WTC11 (cell line): Measurements from ENCODE around the gene MMAB. TPM values are rescaled to one million over a fixed set of nuclear protein-coding genes. Genes with fewer than 3 reads are reported as not detected.

Experiments
- ATAC-seq: fragments of 200-7000 bp; cut with Tn5 transposase; 2 replicates; pipeline ENCODE4 v1.10.0; 2021; ENCODE audit warnings: mild to moderate bottlenecking, moderate library complexity
- CTCF ChIA-PET: fragments of 300-600 bp; sonication (Branson Sonifier 250); formaldehyde crosslinking; loops from one replicate; lab custom pipeline; 2021; ENCODE audit warnings: antibody characterized with exemption; lab: Charles Lee
- POLR2A ChIA-PET: fragments of 350-600 bp; sonication (Branson Sonifier 250); formaldehyde crosslinking; loops from one replicate; lab custom pipeline; 2021; ENCODE audit warnings: antibody characterized with exemption; lab: Charles Lee
- DNase-seq: peaks from one replicate; pipeline ENCODE4 v3.0.0; 2021; ENCODE audit warnings: low spot score
- H3K27ac Mint-ChIP-seq: 2 replicates; pipeline ENCODE4 v1.8.0; 2021; ENCODE audit warnings: mixed read lengths
- H3K27me3 Mint-ChIP-seq: 2 replicates; pipeline ENCODE4 v1.8.0; 2021; ENCODE audit warnings: low read depth, mild to moderate bottlenecking, moderate library complexity, mixed read lengths
- H3K36me3 Mint-ChIP-seq: 2 replicates; pipeline ENCODE4 v1.8.0; 2021; ENCODE audit warnings: mixed read lengths
- H3K4me1 Mint-ChIP-seq: 2 replicates; pipeline ENCODE4 v1.8.0; 2022; ENCODE audit warnings: mixed read lengths
- H3K4me3 Mint-ChIP-seq: 2 replicates; pipeline ENCODE4 v1.8.0; 2021; ENCODE audit warnings: mild to moderate bottlenecking, moderate library complexity, mixed read lengths
- H3K9me3 Mint-ChIP-seq: 2 replicates; pipeline ENCODE4 v1.8.0; 2021; ENCODE audit warnings: mixed read lengths
- CBFB ChIP-seq: sonication (generic); formaldehyde crosslinking; IDR thresholded peaks from 2 replicates; pipeline ENCODE4 v1.8.1; 2022; ENCODE audit warnings: mild to moderate bottlenecking, low read depth, missing genetic modification reagents
- EMX1 ChIP-seq: fragments of 250-450 bp; sonication (Bioruptor Pico); IDR thresholded peaks from 2 replicates; pipeline ENCODE4 v1.8.0; 2021; ENCODE audit warnings: mild to moderate bottlenecking
- GRHL2 ChIP-seq: fragments of 250-450 bp; sonication (Bioruptor Pico); IDR thresholded peaks from 2 replicates; pipeline ENCODE4 v1.8.0; 2022; ENCODE audit warnings: mild to moderate bottlenecking, moderate library complexity; ENCODE audit not compliant: insufficient replicate concordance, severe bottlenecking
- JAZF1 ChIP-seq: fragments of 250-450 bp; sonication (Bioruptor Pico); IDR thresholded peaks from 2 replicates; pipeline ENCODE4 v1.9.0; 2021; ENCODE audit warnings: moderate library complexity, mild to moderate bottlenecking, inconsistent platforms
- MXD4 ChIP-seq: fragments of 250-450 bp; sonication (Bioruptor Pico); IDR thresholded peaks from 2 replicates; pipeline ENCODE4 v1.8.0; 2021; ENCODE audit warnings: mild to moderate bottlenecking, moderate library complexity, borderline replicate concordance
- PRRX2 ChIP-seq: fragments of 250-450 bp; sonication (Bioruptor Pico); IDR thresholded peaks from 2 replicates; pipeline ENCODE4 v1.8.0; 2021; ENCODE audit warnings: mild to moderate bottlenecking
- ZNF138 ChIP-seq: sonication (generic); formaldehyde crosslinking; conservative IDR thresholded peaks from 2 replicates; pipeline ENCODE4 v1.8.1; 2022; ENCODE audit warnings: mild to moderate bottlenecking, moderate library complexity, missing genetic modification reagents
- ZNF219 ChIP-seq: sonication (generic); formaldehyde crosslinking; IDR thresholded peaks from 2 replicates; pipeline ENCODE4 v1.8.0; 2023; ENCODE audit warnings: missing genetic modification reagents, mild to moderate bottlenecking, borderline replicate concordance
- ZNF396 ChIP-seq: fragments of 250-450 bp; sonication (Bioruptor Pico); IDR thresholded peaks from 2 replicates; pipeline ENCODE4 v1.8.0; 2021; ENCODE audit warnings: mild to moderate bottlenecking, moderate library complexity, borderline replicate concordance
- total RNA-seq: library from RNA; stranded (reverse); gene quantifications from 3 replicates; pipeline ENCODE4 v1.2.3, GENCODE V29; 2021
- TF ChIP-seq, protein P1 (sequence below): sonication (generic); formaldehyde crosslinking; IDR thresholded peaks from 2 replicates; pipeline ENCODE4 v1.8.1; 2023; ENCODE audit warnings: mild to moderate bottlenecking, missing genetic modification reagents
- TF ChIP-seq, protein P2 (sequence below): sonication (generic); formaldehyde crosslinking; IDR thresholded peaks from 2 replicates; pipeline ENCODE4 v1.8.0; 2022; ENCODE audit warnings: mild to moderate bottlenecking, missing genetic modification reagents
- TF ChIP-seq, protein P3 (sequence below): sonication (generic); formaldehyde crosslinking; IDR thresholded peaks from 2 replicates; pipeline ENCODE4 v1.8.1; 2022; ENCODE audit warnings: low read depth, missing genetic modification reagents, borderline replicate concordance
- TF ChIP-seq, protein P4 (sequence below): fragments of 250-450 bp; sonication (Bioruptor Pico); IDR thresholded peaks from 2 replicates; pipeline ENCODE4 v1.9.0; 2021; ENCODE audit warnings: mild to moderate bottlenecking, borderline replicate concordance

The MMAB gene
- total RNA-seq, 1 experiment from 2014 or later = 22.0 TPM

DNA sequence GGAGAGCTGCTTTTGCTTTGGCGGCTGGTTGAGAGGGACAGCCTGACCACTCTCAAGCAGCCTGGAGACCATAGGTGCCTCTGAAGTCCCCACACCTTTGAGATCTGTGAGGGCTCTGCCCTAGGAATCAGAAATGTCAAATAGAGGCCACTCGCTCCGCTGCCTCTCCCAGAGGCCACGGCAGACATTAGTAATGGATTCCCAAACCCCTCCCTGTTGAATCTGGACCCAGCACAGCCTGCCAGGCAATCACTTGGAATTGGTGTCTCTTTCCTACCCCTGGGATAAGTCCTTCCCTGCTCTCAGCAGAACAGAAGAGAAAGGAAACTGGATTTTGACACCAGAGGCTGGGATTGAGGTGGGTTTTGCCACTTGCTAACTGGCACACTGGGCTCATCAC, 25.0 kb downstream of the MMAB start (continued):
- TF ChIP-seq, protein P1, sequence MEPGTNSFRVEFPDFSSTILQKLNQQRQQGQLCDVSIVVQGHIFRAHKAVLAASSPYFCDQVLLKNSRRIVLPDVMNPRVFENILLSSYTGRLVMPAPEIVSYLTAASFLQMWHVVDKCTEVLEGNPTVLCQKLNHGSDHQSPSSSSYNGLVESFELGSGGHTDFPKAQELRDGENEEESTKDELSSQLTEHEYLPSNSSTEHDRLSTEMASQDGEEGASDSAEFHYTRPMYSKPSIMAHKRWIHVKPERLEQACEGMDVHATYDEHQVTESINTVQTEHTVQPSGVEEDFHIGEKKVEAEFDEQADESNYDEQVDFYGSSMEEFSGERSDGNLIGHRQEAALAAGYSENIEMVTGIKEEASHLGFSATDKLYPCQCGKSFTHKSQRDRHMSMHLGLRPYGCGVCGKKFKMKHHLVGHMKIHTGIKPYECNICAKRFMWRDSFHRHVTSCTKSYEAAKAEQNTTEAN (CRISPR knock-in tag) = no peak
- TF ChIP-seq, all 79 proteins: peak for 0

DNA sequence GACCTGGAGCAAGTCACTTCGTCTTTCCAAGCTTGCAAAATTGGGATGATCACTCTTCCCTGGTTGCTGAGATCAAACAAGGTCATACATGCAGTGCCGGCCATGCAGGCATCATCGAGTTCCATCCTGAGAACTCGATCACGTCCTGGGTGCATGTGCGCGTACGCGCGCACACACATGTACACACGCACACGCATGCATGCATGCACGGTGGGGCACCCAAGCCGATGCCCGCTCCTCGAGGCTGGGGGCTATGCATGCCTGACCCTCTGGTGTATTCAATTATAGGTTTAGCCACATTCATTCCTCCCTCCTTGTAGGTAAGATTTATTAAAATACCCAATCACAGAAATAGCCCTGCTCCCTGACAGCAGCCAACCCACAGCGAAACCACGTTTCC, 26.0 kb downstream of the MMAB start:
- no peaks in the 10 kb centered on the region for H3K4me1 Mint-ChIP-seq

DNA sequence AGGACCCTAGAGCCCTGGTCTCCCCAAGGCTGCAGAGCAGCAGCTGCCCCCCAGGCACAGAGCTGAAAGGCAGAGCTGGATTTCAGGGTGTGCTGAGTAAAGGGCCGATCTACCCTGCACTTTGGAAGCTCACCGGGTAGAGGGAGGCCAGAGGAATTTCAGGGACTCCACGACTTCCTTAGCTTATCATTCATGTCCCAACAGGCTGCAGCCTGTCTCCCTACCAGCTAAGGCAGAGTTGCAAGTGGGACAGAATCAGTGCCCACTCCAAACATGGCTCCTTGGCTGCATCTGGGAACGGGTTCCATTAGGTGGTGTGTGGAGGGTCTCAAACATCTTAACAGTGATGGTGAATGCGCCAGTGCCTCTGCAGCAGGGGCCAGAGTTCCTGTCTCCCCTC, 27.5 kb downstream of the MMAB start:
- Mint-ChIP-seq H3K9me3 (no peaks in the 10 kb centered on the region), H3K27me3 (no peaks in the 10 kb centered on the region; the same call in 1 of the 2 replicates), H3K4me1 (no peaks in the 10 kb centered on the region), H3K27ac (no peak overlapping the region), H3K4me3 (no peak overlapping the region), H3K36me3 (no peaks in the 10 kb centered on the region)
- DNase-seq (no peak), ATAC-seq (no peak)
- CTCF ChIA-PET = interaction anchor here (0.7 kb wide), 2 partner anchors 27 to 118 kb away, joined by 3 to 4 read pairs; no protein-coding TSS in a partner anchor
- POLR2A ChIA-PET = no interaction called here
- TF ChIP-seq, protein P2, sequence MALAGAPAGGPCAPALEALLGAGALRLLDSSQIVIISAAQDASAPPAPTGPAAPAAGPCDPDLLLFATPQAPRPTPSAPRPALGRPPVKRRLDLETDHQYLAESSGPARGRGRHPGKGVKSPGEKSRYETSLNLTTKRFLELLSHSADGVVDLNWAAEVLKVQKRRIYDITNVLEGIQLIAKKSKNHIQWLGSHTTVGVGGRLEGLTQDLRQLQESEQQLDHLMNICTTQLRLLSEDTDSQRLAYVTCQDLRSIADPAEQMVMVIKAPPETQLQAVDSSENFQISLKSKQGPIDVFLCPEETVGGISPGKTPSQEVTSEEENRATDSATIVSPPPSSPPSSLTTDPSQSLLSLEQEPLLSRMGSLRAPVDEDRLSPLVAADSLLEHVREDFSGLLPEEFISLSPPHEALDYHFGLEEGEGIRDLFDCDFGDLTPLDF (CRISPR knock-in tag) = no peak
- no peak for TF ChIP-seq ZNF219 (CRISPR knock-in tag)
- no peak for TF ChIP-seq JAZF1 (CRISPR knock-in tag)
- TF ChIP-seq EMX1 (CRISPR knock-in tag) = no peak
- TF ChIP-seq, protein P3, sequence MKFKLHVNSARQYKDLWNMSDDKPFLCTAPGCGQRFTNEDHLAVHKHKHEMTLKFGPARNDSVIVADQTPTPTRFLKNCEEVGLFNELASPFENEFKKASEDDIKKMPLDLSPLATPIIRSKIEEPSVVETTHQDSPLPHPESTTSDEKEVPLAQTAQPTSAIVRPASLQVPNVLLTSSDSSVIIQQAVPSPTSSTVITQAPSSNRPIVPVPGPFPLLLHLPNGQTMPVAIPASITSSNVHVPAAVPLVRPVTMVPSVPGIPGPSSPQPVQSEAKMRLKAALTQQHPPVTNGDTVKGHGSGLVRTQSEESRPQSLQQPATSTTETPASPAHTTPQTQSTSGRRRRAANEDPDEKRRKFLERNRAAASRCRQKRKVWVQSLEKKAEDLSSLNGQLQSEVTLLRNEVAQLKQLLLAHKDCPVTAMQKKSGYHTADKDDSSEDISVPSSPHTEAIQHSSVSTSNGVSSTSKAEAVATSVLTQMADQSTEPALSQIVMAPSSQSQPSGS (CRISPR knock-in tag) = no peak

More for the DNA sequence above, 26.0 kb downstream of the MMAB start:
- H3K36me3 Mint-ChIP-seq = no peaks in the 10 kb centered on the region
- H3K9me3 Mint-ChIP-seq = no peaks in the 10 kb centered on the region
- no peak for ATAC-seq
- POLR2A ChIA-PET = no interaction called here
- DNase-seq = no peak
- no peak overlapping the region for H3K27ac Mint-ChIP-seq
- CTCF ChIA-PET = no interaction called here
- no peaks in the 10 kb centered on the region; the same call in 1 of the 2 replicates for H3K27me3 Mint-ChIP-seq
- TF ChIP-seq GRHL2 (CRISPR knock-in tag) = no peak
- TF ChIP-seq, all 79 proteins: peak for 0
- no peak overlapping the region for H3K4me3 Mint-ChIP-seq

DNA sequence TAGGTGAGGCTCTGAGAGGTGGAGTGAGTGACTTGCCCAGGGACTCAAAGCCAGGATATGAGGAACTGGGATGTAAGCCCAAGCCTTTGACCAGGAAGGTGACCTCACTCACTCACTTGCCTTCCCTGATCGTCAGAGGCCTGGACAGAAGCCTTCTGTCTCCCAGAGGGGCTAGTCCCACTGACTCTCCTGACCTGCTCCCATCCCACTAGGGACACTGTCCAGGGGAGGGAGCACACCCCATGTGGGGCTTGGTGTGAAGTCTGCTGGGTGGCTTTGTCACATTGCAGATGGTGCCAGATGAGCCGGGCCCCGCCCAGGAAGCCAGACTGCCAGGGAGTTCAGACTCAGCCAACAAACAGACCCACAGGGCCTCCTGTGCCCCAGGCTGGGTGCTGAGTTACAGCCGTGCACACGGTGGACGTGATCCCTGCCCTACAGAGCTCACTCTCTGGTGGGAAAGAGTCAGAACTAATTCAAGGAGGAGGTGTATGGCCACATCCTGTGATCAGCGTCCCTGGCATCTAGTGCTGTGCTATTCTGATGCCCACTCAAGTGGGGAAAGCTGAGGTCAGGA, 28.3 kb downstream of the MMAB start:
- Mint-ChIP-seq H3K4me3 (no peak overlapping the region), H3K27me3 (no peaks in the 10 kb centered on the region; the same call in 1 of the 2 replicates), H3K4me1 (no peaks in the 10 kb centered on the region), H3K27ac (0 out of 2 replicates have a peak overlapping the region, but pooled peaks have one; percentile 60), H3K36me3 (no peaks in the 10 kb centered on the region), H3K9me3 (no peaks in the 10 kb centered on the region)
- ChIA-PET CTCF (interaction anchor here (0.7 kb wide), 2 partner anchors 26 to 117 kb away, joined by 3 to 4 read pairs; no protein-coding TSS in a partner anchor), POLR2A (no interaction called here)
- no peak for ATAC-seq
- no peak for TF ChIP-seq CBFB (CRISPR knock-in tag)
- no peak for TF ChIP-seq MXD4
- TF ChIP-seq ZNF396 (CRISPR knock-in tag) = no peak
- no peak for TF ChIP-seq ZNF138 (CRISPR knock-in tag)
- TF ChIP-seq PRRX2 (CRISPR knock-in tag) = no peak
- TF ChIP-seq, protein P3 (CRISPR knock-in tag) = no peak
- TF ChIP-seq, protein P4, sequence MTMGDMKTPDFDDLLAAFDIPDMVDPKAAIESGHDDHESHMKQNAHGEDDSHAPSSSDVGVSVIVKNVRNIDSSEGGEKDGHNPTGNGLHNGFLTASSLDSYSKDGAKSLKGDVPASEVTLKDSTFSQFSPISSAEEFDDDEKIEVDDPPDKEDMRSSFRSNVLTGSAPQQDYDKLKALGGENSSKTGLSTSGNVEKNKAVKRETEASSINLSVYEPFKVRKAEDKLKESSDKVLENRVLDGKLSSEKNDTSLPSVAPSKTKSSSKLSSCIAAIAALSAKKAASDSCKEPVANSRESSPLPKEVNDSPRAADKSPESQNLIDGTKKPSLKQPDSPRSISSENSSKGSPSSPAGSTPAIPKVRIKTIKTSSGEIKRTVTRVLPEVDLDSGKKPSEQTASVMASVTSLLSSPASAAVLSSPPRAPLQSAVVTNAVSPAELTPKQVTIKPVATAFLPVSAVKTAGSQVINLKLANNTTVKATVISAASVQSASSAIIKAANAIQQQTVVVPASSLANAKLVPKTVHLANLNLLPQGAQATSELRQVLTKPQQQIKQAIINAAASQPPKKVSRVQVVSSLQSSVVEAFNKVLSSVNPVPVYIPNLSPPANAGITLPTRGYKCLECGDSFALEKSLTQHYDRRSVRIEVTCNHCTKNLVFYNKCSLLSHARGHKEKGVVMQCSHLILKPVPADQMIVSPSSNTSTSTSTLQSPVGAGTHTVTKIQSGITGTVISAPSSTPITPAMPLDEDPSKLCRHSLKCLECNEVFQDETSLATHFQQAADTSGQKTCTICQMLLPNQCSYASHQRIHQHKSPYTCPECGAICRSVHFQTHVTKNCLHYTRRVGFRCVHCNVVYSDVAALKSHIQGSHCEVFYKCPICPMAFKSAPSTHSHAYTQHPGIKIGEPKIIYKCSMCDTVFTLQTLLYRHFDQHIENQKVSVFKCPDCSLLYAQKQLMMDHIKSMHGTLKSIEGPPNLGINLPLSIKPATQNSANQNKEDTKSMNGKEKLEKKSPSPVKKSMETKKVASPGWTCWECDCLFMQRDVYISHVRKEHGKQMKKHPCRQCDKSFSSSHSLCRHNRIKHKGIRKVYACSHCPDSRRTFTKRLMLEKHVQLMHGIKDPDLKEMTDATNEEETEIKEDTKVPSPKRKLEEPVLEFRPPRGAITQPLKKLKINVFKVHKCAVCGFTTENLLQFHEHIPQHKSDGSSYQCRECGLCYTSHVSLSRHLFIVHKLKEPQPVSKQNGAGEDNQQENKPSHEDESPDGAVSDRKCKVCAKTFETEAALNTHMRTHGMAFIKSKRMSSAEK = no peak
- DNase-seq = no peak
